Measurements from ENCODE around the gene CCDC71L.
"Not testable (repeated sequence)": the region's sequence is repeated elsewhere in the genome, so short reads cannot be mapped to it uniquely, and the experiment has no call there.

CCDC71L gene

DNA sequence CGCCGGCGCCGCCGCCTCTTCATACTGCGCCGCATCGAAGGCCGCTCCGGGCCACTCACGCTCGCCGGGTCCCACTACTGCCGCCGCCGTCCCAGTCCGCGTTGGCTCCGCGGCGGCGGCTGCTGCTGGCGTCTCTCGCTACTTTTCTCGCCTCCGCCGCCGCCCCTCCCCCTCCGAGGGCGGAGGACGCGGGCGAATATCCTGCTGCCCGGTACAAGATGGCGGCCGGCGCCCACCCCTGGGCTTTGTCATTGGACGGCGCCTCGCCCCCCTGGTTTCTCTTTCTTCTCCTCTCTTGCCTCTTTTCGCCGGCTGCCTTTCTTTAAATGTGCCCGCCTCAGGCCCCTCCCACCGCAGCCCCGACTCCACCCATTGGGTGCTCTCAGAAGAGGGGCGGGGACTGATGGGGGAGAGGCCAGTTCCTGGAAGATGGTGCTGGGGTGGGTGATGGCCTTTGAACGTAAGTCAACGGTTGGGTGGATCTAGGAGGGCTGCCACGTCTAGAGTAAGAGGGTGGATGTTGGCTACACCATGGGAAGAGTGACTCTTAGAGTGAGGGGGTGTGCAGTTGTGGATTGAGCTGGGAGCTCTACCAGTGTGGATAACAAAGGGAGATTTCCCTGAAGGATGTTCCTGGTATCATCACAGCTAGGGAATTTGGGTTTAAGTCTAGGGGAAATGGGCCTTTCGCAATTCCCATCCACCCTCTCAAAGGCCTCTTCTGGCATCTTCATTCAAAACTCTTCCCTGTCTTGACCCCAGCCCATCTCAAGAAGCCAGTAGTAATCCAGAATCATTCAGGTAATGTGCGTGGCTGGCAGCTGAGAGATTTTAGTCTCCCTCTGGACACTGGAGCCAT is at the start of gene CCDC71L:
Gene CCDC71L, minus strand, starts transcription at position 297 of the 859 bp plus-strand sequence. Its CDS starts 262 bp downstream, at position 35.
- in situ Hi-C loops (cut with MboI; ENCODE audit: low sequenced_read_pairs): no loop called here

DNA sequence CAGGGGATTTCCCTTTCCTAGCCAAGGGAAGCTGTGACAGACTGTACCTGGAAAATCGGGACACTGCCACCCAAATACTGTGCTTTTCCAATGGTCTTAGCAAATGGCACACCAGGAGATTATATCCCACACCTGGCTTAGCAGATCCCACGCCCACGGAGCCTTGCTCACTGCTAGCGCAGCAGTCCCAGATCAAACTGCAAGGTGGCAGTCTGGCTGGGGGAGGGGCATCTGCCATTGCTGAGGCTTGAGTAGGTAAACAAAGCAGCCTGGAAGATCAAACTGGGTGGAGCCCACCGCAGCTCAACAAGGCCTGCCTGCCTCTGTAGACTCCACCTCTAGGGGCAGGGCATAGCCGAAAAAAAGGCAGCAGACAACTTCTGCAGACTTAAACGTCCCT is 48.6 kb upstream of the CCDC71L start:
- in situ Hi-C loops (cut with MboI; ENCODE audit: low sequenced_read_pairs): not testable (repeated sequence)

DNA sequence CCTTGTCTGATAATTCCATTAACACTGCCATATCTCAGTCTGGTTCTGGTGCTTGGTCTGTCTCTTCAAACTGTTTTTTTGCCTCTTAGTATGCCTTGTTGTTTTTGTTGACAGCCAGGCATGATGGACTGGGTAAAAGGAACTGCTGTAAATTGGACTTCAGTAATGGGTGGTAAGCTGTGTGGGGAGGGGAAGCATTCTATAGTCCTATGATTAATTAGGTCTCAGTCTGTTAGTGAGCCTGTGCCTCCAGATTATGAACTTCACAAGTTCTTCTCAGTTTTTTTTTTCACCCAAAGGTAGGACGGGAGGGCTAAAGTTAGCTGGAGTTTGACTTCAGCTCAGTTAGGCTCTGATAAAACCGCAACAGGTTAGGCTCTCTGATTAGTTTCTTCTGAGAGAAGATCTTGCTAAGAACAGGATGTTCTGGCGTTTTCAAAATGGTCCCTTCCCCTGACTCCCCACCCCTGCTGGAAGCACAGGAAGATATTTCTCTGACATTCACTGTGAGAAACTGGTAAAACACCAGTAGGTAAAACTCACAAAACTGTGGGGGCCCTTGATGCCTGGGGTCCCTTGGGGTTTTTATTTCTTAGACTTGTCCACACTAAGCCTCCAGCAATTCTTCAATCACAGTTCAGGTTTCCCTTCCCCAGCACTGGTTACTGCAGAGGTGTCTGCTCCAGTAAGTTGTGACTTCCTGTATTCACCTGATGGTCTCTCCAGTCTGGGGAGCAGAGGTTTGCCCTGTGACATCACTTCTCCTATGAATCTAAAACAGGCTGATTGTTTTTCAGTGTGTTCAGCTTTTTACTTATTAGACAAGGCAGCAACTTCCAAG is 43.3 kb upstream of the CCDC71L start:
- in situ Hi-C loops (cut with MboI; ENCODE audit: low sequenced_read_pairs): no loop called here

DNA sequence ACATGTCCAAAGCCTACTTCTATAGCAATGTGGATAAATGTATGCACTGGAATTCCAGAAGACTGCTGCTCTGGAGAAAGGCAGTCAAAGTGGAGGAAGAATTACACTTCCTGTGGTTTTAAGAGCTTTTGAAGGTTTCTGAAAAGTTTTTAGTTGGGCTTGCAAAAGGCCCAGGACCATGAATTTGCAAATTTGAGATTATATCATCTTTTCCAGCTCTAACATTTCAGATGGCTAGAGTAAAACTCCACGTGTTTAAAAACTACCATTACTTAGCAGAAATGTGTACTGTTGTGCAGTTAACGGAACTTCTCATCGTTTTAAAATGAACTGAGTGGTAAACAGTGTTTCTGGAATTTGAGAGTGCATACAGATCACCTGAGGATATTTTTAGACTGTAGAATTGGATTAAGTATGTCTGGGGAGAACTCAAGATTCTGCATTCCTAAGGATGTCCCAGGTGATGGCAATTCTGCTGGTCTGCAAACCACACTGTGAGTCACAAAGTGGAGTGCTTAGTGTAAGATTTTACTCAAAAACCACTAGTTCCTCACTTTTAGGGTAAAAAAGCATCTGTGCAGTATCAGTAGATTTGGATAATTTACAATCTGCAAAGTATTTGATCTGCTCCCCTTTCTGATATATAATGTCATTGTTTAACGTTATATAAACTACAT is 32.9 kb upstream of the CCDC71L start:
- in situ Hi-C loops (cut with MboI; ENCODE audit: low sequenced_read_pairs): no loop called here

DNA sequence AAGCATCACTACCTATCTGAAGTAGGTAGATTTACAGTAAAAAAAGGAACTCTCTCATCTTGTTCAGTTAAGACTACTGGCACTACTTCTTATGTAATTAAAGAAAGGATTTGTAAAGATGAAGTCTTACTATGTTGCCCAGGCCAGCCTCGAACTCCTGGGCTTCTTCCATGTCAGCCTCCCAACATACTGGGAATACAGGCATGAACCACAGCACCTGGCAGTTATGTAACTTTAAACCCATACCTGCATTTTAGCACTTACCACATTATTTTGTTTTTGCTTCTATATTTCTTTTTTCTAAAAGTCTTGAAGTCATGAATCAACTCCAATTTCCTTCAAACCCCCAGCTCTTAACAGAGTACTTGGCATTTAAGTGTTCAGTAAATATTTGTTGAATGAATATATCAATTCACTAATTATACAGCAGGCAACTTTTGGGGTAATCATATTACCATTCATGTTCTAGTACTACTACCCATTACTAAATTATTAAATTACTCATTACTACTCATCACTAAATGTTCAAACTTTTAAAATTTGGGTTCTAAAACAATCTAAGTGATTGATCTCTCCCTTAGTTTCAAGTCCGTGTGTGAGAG is 31.6 kb upstream of the CCDC71L start:
- in situ Hi-C loops (cut with MboI; ENCODE audit: low sequenced_read_pairs): no loop called here

DNA sequence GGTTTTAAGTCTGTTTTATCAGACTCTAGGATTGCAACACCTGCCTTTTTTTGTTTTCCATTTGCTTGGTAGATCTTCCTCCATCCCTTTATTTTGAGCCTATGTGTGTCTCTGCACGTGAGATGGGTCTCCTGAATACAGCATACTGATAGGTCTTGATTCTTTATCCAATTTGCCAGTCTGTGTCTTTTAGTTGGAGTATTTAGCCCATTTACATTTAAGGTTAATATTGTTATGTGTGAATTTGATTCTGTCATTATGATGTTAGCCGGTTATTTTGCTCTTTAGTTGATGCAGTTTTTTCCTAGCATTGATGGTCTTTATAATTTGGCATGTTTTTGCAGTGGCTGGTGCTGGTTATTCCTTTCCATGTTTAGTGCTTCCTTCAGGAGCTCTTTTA is 27.2 kb upstream of the CCDC71L start:
- in situ Hi-C loops (cut with MboI; ENCODE audit: low sequenced_read_pairs): not testable (repeated sequence)

DNA sequence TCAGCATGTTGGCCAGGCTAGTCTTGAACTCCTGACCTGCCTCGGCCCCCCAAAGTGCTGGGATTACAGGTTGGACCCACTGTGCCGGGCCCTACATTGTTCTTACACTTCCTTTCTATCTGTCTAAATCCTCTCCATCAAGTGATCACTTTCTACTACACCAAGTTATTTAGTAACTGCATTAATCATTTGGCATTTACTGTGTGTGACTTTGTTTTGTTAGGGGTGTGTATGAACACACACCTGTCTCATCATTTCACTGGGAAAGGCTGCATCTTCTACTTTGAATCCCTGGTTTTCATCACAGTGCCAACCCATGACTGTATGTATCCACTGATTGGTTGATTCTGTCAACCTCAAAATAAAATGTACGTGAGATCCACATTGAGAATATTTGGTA is 23.0 kb upstream of the CCDC71L start:
- in situ Hi-C loops (cut with MboI; ENCODE audit: low sequenced_read_pairs): no loop called here

DNA sequence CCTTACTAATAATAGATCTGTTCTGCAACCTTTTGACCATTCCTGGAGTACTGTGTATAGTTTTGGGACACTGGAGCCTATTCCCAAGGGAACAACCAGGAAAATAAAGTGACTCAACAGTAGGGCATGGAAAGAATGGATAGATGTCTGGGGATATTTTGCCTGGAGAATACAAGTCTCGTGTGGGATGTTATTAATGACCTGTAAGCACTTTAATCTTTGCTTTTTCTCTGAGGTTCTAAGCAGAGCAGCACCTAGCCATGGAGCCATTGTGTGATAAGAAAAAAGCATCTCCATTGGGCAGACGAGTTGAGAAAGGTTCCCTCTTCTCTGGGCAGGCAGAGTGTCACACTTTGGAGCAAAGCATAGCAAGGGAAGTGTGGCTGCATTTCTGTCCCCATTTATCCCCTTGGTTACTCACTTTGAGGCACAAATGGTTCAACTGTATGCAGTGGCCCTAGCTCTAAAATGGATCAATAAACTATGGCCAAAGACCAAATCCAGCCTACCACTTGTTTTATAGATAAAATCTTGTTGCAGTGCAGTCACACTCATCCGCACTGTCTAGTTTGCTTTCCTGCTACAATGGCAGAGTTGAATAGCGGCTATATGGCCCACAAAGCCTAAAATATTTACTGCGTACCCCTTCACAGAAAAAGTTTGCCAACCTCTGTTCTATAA is 21.0 kb upstream of the CCDC71L start:
- in situ Hi-C loops (cut with MboI; ENCODE audit: low sequenced_read_pairs): no loop called here

DNA sequence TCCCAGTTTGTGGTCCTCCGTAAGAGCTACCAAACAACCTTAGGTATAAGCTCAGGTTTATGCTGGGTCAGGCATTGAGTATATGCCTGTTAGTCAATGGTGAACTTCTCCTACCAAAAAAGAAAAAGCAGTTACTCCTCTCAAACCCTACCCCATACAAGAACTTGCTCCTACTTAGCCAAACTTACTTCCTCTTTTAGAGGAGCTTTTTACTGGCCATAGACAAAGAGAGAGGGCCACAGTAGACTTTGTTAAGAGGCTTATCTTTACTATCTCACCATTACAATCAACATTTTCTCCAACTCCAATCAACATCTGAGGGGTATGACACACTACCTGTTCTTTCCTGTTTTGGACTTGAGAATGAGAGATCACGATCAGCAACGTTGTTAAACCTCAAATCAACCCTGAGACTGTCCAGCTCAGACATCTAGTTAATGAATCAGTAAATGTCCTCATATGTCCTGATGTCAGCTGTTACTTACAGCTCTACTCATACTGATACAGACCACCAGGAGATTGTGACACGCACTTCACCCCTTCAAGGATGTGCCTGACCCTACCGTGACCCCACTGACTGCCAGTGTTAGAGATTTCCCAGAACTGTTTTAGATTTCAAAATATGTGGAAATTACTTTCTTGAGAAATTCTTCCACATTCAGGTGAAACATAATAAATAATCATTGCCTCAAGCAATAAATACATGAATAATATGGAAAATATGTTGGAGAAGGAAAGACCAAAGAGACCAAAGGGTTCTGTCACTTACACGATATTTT is 18.4 kb upstream of the CCDC71L start:
- in situ Hi-C loops (cut with MboI; ENCODE audit: low sequenced_read_pairs): no loop called here

DNA sequence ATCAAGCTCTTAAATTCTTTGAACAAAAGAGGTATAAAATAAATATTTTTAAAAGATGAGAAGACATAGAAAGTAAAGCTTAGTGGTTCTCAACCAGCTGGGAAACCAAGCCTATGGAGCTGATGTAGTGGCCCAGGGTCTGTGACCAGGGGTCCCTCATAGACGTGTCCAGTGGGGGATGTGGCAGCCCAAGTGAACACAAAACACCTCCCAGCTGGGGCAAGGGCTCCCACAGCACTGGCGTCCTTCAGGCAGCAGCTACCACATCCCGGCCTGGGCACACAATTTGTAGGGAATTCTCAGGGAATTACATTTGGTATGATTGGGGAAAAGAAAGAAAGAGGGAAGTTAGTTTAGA is 17.8 kb upstream of the CCDC71L start:
- in situ Hi-C loops (cut with MboI; ENCODE audit: low sequenced_read_pairs): no loop called here

DNA sequence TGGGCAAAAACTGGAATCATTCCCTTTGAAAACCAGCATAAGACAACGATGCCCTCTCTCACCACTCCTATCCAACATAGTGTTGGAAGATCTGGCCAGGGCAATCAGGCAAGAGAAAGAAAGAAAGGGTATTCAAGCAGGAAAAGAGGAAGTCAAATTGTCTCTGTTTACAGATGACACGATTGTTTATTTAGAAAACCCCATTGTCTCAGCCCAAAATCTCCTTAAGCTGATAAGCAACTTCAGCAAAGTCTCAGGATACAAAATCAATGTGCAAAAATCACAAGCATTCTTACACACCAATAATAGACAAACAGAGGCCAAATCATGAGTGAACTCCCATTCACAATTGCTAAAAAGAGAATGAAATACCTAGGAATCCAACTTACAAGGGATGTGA is 15.5 kb upstream of the CCDC71L start:
- in situ Hi-C loops (cut with MboI; ENCODE audit: low sequenced_read_pairs): not testable (repeated sequence)

DNA sequence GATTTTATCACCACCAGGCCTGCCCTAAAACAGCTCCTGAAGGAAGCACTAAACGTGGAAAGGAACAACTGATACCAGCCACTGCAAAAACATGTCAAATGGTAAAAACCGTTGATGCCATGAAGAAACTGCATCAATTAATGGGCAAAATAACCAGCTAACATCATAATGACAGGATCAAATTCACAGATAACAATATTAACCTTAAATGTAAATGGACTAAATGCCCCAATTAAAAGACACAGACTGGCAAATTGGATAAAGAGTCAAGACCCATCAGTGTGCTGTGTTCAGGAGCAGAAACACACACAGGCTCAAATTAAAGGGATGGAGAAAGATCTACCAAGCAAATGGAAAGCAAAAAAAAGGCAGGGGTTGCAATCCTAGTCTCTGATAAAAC is 12.7 kb upstream of the CCDC71L start:
- in situ Hi-C loops (cut with MboI; ENCODE audit: low sequenced_read_pairs): not testable (repeated sequence)

DNA sequence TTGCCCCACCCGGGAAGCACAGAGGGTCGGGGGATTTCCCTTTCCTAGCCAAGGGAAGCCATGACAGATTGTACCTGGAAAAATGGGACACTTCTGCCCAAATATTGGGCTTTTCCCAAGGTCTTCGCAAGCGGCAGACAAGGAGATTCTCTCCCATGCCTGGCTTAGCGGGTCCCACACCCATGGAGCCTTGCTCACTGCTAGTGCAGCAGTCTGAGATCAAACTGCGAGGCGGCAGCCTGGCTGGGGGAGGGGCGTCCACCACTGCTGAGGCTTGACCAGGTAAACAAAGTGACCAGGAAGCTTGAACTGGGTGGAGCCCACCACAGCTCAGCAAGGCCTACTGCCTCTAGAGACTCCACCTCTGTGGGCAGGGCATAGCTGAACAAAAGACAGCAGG is 11.0 kb upstream of the CCDC71L start:
- in situ Hi-C loops (cut with MboI; ENCODE audit: low sequenced_read_pairs): not testable (repeated sequence)

DNA sequence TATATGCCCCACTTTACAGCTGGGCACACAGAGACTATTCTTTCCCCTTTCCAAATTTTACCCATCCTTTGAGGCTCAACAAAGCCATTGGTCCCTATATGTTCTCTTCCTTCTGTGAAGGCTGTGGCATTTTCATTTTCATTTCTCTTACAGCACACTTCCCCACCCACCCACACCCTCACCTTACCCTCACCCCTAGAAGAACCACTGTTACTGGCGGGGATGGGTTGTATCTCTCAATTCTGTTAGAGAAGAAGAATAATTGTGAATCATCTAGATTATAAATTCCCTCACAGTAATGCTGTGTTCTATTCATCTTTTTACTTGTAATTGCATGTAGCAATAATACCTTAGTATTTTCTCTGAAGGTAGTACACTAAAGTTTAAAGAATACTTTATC is 10.2 kb upstream of the CCDC71L start:
- in situ Hi-C loops (cut with MboI; ENCODE audit: low sequenced_read_pairs): no loop called here

DNA sequence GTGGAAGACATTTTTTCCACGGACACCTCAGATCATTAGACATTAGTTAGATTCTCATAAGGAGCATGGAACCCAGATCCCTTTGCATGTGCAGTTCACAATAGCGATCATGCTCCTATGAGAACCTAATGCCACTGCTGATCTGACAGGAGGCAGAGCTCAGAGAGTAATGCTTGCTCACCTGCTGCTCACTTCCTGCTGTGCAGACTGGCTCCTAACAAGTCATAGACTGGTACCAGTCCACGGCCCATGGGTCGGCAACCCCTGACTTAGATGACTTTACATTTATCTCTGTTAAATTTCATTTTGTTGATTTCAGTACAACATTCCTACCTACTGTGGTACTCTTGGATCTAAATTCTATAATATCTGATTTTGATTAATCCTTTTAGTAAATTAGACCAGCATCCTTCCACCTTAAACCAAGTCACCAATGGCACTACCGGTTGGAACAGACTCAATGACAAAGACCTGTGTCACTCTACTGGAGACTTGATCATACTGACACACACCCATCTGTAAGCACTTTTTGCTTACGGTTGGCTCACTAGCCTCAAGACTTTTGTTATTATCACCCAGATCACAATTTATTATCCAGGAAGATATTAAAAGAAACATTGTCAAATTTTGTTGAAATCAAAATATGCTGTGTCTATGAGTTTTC is 8.0 kb upstream of the CCDC71L start:
- in situ Hi-C loops (cut with MboI; ENCODE audit: low sequenced_read_pairs): loop anchor here (5.0 kb wide), 1 partner anchor 63 kb away; no protein-coding TSS in a partner anchor

DNA sequence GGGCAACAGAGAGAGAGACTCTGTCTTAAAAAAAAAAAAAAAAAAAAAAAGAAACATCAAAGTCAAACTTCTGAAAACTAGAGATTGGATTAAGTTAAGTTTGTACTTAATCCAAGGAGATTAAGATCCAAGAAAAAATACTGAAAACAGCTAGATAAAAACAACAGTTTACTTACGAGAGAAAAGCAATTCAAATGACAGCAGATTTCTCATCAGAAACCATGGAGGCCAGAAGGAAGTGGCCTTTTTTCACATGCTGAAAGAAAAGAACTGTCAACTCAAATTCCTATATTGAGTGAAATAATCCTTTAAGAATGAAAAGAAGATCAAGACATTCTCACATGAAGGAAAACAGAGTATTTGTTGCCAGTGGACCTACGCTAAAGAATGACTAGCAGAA is 5.4 kb upstream of the CCDC71L start:
- in situ Hi-C loops (cut with MboI; ENCODE audit: low sequenced_read_pairs): loop anchor here (5.0 kb wide), 1 partner anchor 66 kb away; no protein-coding TSS in a partner anchor

DNA sequence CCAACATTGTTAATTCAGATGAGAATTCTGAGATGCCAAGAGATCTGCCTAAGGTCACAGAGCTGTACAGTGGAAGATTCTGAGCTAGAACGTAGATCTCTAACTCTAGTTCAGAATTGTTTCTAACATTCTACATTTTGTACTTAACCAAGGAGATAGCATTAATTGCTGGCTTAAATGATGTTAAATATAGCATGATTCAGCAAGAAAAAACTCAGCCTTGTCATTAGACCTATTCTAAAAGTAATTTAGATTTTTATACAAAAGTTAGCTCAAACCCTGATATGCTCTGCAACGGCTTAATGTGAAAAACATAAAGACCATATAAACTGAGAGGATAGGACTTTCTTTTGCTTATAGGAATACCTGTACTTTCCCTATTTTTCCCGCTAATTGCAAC is 3.4 kb upstream of the CCDC71L start:
- in situ Hi-C loops (cut with MboI; ENCODE audit: low sequenced_read_pairs): no loop called here

DNA sequence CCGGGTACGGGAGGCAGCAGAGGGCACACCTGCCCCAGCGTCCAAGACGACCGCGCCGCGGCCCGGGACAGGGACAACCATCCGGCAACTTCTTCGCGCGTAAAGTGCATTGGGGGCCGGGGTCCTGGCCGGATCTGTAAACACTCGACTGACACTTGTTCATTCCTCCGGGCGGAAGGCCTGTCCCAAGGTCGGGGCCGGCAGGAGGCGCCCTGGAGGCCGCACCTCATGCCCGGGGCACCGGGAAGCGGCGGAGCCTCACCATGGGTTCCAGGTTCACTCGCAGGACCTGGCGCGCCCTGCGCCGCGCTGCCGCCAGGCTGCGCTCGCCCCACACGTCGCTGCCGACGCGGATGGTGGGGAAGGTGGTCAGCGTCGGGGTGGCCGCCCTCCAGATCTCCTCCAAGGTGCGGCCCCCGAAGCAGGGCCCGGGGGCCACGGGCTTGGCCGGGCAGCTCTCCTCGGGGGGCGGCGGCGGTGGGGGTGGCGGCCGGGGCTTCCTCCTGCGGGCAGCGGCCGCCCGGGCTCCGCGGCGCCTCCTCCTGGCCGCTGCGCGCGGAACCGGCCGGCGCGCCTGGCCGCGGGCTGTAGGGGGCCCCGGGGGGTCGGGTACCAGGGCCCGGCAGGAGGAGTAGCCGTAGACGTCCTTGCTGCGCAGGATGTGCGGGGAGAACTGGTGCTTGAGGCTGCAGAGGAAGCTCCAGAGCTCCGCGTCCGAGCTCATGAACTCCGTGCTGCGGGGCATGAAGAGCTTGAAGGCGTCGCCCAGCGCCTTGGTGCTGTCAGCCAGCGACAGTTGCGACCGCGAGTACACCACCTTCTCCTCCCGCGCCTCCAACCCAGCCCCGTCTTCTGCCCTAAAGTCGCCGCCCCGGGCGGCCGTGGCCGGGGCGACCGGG is 746 bp downstream of the CCDC71L start:
- in situ Hi-C loops (cut with MboI; ENCODE audit: low sequenced_read_pairs): no loop called here
